Islet of Langerhans (tissue), 1 donor: ENCODE data around the gene SPG7.
"Not testable (repeated sequence)": the region's sequence is repeated elsewhere in the genome, so short reads cannot be mapped to it uniquely, and the experiment has no call there.

Experiments used
- FAIRE-seq: peaks from one replicate; lab custom pipeline; 2011; peaks lifted over from hg19 to GRCh38; lab: Jason Lieb, UNC

Gene SPG7

DNA sequence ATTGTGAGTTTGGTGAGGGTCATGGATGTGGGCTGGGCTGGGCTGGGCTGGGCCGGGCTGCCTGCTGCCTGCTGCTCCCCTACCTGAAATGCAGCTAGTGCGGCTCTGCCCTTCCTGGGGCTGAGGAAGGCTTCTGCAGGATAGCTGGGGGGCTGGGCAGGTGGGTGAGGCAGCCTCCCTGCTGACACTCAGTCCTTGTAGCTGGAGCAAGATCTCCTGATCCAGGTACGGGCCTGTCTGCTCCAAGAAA lies 57.0 kb downstream of the SPG7 start:
- no peak for FAIRE-seq

DNA sequence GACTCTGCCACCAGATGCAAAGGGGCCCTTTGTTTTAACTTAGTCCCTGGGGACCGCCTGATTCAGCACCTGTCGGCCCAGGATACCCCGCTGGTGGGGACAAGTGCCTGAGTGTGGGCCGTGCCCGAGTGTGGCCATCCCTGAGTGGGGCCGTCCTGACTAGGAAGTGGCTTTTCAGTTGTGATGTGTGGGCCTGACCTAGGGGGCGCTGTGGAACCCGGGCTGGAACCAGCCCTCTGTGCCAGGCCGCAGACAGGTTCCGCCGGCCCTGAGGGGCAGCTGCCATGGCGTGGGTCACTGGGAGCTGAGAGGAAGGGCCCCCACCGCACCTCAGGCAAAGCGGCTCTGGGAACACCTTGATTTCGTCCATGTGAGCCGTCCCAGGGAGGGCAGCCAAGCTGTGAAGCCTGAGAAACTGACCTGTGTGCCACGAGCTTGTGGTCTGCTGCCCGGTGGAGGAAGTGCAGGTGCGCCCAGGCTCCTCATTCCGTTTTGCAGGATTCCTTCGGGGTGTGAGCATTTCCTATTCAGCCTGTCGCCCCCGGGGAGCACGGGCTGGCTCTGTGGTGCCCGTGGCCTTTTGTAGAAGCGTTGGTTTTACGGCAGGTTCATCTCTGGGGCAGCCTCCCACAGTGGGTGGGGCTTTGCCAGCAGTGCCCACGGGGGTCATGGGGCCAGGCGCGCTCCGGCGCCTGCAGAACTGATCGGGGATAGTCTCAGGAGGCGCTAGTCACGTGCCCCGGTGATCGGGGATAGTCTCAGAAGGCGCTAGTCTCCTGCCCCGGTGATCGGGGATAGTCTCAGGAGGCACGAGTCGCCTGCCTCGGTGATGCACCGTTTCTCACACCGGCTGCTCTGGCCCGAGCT lies 57.5 kb downstream of the SPG7 start:
- FAIRE-seq = no peak

- FAIRE-seq = no peak
These were observed 59.7 kb downstream of the SPG7 start for GRCh38 chr16:89567656-89568594.

DNA sequence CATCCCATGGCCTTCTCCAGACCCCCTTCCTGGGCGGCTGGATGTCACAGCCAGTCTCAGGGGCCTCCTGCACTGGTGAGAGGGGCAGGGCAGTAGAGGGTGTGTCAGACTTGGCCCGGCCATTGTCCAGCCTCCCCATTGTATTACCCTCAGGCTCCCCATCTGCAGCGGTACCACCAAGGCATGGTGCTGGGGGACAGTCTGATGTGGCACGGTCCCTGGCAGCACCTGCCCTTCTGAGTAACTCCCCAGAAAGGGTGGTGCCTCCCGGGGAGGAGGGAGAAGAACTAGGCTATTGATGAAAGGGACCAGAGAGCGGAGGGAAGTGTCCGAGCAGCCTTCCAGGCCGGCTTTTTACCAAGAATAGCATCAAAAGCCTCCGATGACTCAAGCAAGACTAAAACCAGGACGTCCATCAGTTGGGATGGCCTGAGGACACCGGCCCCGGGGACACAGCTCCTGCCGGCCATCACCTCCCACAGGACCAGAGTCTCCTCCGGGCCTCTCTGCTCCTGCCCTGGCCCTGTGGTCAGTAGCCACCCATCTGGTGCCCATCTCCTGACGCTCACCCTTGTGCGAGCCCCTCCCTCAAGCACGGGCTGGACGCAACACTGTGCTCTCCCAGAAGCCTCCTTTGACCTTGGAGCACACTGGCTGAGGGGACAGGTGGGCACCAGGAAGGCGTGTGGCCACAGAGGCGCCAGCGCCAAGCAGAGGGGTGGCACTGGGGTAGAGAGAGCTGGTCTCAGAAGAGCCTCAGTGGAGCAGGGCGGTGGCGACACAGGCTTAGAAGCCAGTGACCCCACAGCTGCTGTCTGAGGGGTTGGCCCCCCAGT lies 61.5 kb downstream of the SPG7 start:
- FAIRE-seq = no peak

DNA sequence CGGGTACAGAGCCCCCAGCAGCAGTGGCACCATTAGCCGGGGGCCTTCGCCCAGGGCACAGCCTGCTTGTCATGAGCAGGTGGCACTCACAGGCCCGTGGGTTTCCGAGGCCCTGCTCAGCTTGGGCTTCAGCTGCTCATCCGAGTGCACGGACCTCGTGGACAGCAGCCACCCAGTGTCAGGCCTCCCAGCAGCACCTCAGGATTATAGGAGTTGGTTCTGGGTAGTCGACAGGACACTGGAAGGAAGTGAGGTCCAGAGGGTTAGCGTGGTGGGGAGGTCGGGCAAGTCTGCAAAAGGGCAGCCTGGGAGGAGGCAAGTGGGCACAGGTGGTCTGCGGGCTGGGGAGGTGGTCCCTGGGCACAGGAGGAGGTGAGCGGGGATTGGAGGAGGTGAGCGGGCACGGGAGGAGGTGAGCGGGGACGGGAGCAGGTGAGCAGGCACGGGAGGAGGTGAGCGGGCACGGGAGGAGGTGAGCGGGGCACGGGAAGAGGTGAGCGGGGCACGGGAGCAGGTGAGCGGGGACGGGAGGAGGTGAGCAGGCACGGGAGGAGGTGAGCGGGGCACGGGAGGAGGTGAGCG lies 62.2 kb downstream of the SPG7 start:
- FAIRE-seq = no peak

DNA sequence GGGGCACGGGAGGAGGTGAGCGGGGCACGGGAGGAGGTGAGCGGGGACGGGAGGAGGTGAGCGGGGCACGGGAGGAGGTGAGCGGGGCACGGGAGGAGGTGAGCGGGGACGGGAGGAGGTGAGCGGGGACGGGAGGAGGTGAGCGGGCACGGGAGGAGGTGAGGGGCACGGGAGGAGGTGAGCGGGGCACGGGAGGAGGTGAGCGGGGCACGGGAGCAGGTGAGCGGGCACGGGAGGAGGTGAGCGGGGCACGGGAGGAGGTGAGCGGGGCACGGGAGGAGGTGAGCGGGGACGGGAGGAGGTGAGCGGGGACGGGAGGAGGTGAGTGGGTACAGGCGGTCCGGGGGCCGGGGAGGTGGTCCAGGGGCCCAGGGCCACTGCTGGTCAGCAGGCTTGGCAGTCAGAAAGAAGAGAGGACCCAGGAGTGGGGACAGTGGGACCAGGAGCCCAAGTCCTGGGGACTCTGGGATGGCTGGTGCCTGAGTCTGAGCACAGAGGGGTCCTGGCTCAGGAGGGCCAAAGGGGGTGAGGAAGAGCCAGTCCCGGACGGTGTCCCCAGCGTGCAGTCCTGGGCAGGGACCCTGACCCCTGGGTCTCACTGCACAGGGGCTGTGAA lies 62.9 kb downstream of the SPG7 start:
- FAIRE-seq = not testable (repeated sequence)

DNA sequence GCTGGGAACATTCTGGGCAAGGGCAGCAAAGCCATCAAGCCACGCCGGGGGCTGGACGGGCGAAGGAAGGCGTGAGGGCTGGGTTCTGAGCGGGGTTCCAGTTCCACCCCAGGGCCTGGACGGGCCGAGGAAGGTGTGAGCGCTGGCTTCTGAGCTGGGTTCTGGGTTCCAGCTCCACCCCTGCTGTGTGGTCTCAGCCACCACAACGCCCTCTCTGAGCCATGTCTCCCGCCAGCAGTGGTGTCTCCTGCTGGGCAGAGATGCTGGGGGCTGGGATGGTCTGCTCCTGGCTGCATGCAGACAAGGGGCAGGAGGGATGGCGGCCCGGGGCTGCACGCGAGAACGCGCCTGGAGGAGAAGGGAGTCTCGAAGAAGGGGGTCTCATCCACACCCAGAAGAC lies 63.4 kb downstream of the SPG7 start:
- no peak for FAIRE-seq

DNA sequence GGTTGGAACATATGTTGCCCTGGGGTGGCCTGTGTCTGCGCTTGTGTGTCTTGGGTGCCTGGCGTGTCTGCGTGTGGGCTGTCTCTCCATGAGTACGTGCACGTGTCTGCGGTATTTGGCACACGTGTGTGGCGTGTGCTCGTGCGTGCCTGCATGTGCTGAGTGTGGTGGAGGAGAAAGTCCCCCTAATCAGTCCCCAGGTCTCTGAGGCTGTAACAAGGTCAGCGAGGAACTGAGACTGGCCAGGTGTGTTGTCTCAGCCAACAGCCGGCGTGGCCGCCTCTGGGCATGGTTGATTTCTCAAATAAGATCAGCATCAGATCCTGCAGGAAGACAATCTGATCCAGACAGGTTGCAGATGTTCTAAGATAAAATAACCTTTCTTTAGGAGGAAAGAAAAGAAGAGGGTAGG lies 63.9 kb downstream of the SPG7 start:
- no peak for FAIRE-seq

DNA sequence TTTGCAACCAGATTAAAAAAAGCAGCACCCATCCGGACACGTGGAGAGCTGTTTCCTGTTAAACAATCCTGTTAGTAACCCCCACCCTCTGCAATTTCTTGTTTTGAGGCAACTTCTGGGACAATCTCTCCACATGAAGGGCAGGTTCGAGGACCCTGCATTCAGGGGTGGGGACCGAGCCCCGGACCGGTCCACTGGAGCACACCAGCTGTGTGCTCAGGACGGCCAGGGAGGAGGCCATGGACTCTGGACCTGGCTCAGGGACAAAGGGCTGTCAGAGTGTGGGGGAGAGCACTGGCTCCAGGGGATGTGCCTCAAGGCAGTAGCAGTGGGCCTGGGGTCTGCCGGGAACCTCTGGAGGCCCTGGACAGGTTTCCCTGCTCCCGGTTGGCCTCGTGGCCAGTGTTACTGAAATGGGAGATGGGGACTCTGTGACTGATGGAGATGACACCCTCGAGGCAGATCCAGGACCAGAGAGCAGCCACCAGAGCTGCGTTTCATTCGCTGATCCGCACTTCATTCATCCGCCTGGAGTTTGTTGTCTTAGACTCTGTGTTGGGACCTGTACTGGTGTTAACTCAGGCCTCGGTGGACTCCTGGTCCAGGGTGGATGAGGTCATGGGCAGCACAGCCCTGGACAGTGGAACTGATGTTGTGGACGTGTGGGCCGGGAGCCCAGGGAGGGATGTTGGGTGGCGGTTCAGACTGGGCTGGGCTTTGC lies 64.4 kb downstream of the SPG7 start:
- FAIRE-seq = no peak

GRCh38 chr16:89573826-89574680 lies 65.8 kb downstream of the SPG7 start:
- FAIRE-seq = no peak

- no peak for FAIRE-seq
These were observed 66.6 kb downstream of the SPG7 start for GRCh38 chr16:89574681-89575246.

- FAIRE-seq = no peak
These were observed 67.3 kb downstream of the SPG7 start, which contains the start of gene CPNE7 for GRCh38 chr16:89575247-89576152. CPNE7 (plus strand) TSS chr16:89575758; CDS start chr16:89575898, 140 bp downstream.

GRCh38 chr16:89576153-89577054 lies 68.2 kb downstream of the SPG7 start:
- FAIRE-seq = no peak

GRCh38 chr16:89577055-89577759 lies 69.0 kb downstream of the SPG7 start:
- FAIRE-seq = no peak

DNA sequence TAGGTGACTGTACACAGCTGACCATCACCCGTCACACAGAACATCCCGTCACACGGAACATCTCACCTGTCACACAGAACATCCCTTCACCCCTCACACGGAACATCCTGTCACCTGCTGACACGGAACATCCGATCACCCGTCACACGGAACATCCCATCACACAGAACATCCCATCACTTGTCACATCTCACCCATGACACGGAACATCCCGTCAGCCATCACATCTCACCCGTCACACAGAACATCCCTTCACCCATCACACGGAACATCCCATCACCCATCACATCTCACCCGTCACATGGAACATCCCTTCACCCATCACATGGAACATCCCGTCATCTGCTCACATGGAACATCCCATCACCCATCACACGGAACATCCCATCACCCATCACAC lies 71.1 kb downstream of the SPG7 start:
- no peak for FAIRE-seq

DNA sequence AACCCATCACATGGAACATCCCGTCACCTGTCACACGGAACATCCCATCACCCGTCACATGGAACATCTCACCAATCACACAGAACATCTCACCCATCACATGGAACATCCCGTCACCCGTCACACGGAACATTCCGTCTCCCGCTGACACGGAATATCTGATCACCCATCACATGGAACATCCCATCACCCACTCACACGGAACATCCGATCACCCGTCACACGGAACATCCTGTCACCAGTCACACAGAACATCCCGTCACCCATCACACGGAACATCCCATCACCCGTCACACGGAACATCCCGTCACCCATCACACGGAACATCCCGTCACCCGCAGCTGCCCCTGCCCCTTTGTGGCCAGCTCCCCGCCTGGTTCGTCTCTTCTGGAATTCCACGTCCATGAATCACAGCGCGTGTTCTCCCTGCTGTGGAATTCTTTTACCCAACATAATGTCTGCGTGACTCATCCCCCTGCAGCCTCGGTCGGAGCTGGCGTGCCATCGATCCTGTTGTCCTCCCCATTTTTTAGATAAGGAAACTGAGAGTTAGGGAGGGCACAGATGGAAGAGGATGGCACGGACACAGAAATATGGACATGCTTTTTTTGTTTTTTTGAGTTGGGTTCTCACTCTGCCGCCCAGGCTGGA lies 73.0 kb downstream of the SPG7 start:
- FAIRE-seq = no peak
